ENCODE measurements around the gene CTSC.
"Not testable (repeated sequence)": the region's sequence is repeated elsewhere in the genome, so short reads cannot be mapped to it uniquely, and the experiment has no call there.

Gene CTSC

GRCh38 chr11:88266919-88267318 is 70.6 kb downstream of the CTSC start:
- TF ChIP-seq CTCF (IDR thresholded peaks at IDR 0.05; ENCODE audit: low read depth, low read length), result no peak
- H3K4me3 ChIP-seq (ENCODE audit: low read depth, low read length), result no peak overlapping the region

- H3K4me3 ChIP-seq (ENCODE audit: low read depth, low read length), result no peak overlapping the region
- TF ChIP-seq CTCF (IDR thresholded peaks at IDR 0.05; ENCODE audit: low read depth, low read length), result no peak
Observed at GRCh38 chr11:88266157-88266556, 71.4 kb downstream of the CTSC start.

- H3K4me3 ChIP-seq (ENCODE audit: low read depth, low read length), result no peak overlapping the region
- no peak for TF ChIP-seq CTCF (IDR thresholded peaks at IDR 0.05; ENCODE audit: low read depth, low read length)
Observed at GRCh38 chr11:88259431-88259830, 78.1 kb downstream of the CTSC start.

- H3K4me3 ChIP-seq (ENCODE audit: low read depth, low read length), result no peak overlapping the region
- no peak for TF ChIP-seq CTCF (IDR thresholded peaks at IDR 0.05; ENCODE audit: low read depth, low read length)
Observed at GRCh38 chr11:88252208-88252607, 85.3 kb downstream of the CTSC start.

- TF ChIP-seq CTCF (IDR thresholded peaks at IDR 0.05; ENCODE audit: low read depth, low read length), result no peak
- no peak overlapping the region for H3K4me3 ChIP-seq (ENCODE audit: low read depth, low read length)
Observed at GRCh38 chr11:88250566-88251242, 86.8 kb downstream of the CTSC start.

- no peak for TF ChIP-seq CTCF (IDR thresholded peaks at IDR 0.05; ENCODE audit: low read depth, low read length)
- H3K4me3 ChIP-seq (ENCODE audit: low read depth, low read length), result no peak overlapping the region
Observed at GRCh38 chr11:88249706-88250105, 87.8 kb downstream of the CTSC start.

GRCh38 chr11:88246696-88247095 is 90.8 kb downstream of the CTSC start:
- no peak overlapping the region for H3K4me3 ChIP-seq (ENCODE audit: low read depth, low read length)
- no peak for TF ChIP-seq CTCF (IDR thresholded peaks at IDR 0.05; ENCODE audit: low read depth, low read length)

GRCh38 chr11:88245576-88245975 is 92.0 kb downstream of the CTSC start:
- H3K4me3 ChIP-seq (ENCODE audit: low read depth, low read length), result not testable (repeated sequence)
